ENCODE measurements around the gene MAGI2.

- TF ChIP-seq POLR2A (IDR thresholded peaks at IDR 0.05; ENCODE audit: borderline replicate concordance, extremely low read depth, insufficient read depth, insufficient read length) (no peak), RAD21 (IDR thresholded peaks at IDR 0.05; ENCODE audit: low read depth) (no peak), ELF1 (IDR thresholded peaks at IDR 0.05; ENCODE audit: borderline replicate concordance, low read depth) (no peak)
These were observed 1002.8 kb downstream of the MAGI2 start for GRCh38 chr7:78450706-78451105.
